B cell (primary cell): ENCODE measurements around the gene CMPK2. TPM values are rescaled to one million over a fixed set of nuclear protein-coding genes. Genes with fewer than 3 reads are reported as not detected.
"Not testable (repeated sequence)": the region's sequence is repeated elsewhere in the genome, so short reads cannot be mapped to it uniquely, and the experiment has no call there.

Experiments
- ATAC-seq: fragments of 200-7000 bp; cut with Tn5 transposase; one replicate; pipeline ENCODE4 v1.10.0; 2021; ENCODE audit warnings: low read depth, mild to moderate bottlenecking, moderate number of reproducible peaks, moderate library complexity
- CTCF ChIA-PET: fragments of 350-600 bp; sonication (Branson Sonifier 250); formaldehyde crosslinking; loops from one replicate; lab custom pipeline; 2021; ENCODE audit warnings: antibody characterized with exemption, inconsistent platforms; lab: Charles Lee
- POLR2A ChIA-PET: fragments of 350-600 bp; sonication (Branson Sonifier 250); formaldehyde crosslinking; loops from one replicate; lab custom pipeline; 2021; ENCODE audit warnings: antibody characterized with exemption; lab: Charles Lee
- DNase-seq: peaks from one replicate; pipeline ENCODE4 v3.0.0; 2013
- H2AFZ ChIP-seq: 2 replicates; pipeline ENCODE4 v1.6.1; 2012; ENCODE audit warnings: mild to moderate bottlenecking, low read depth, low read length; ENCODE audit not compliant: insufficient read depth, poor library complexity, severe bottlenecking
- H3K27ac ChIP-seq, 2 donors: 1 replicate in 1 of 2; 2 replicates in 1 of 2; pipeline ENCODE4 v1.5.1; 2012 to 2013; ENCODE audit warnings: low read length in 2 of 2, mild to moderate bottlenecking in 2 of 2, moderate library complexity in 1 of 2
- H3K27me3 ChIP-seq, 4 experiments: fragments of 200-600 bp in 1 of 4; sonication (generic) in 1 of 4; replicated peaks in 1 of 4; 1 replicate in 2 of 4; 2 replicates in 2 of 4; pipeline versions ENCODE4 v1.6.1 to v1.7.0; 2013 to 2016; ENCODE audit warnings: low read length in 3 of 4, mild to moderate bottlenecking in 2 of 4, mixed read lengths in 1 of 4, moderate library complexity in 1 of 4; ENCODE audit not compliant: insufficient read depth in 4 of 4, control insufficient read depth in 3 of 4; ENCODE audit errors: control extremely low read depth in 1 of 4
- H3K36me3 ChIP-seq, 2 experiments: replicated peaks in 1 of 2; 1 replicate in 1 of 2; 2 replicates in 1 of 2; pipeline versions ENCODE4 v1.6.1 to v1.7.1; 2013; ENCODE audit warnings: low read length in 1 of 2; ENCODE audit not compliant: insufficient read depth in 2 of 2, control insufficient read depth in 1 of 2; ENCODE audit errors: control extremely low read depth in 1 of 2, extremely low read depth in 1 of 2
- H3K4me1 ChIP-seq, 2 donors: fragments of 200-600 bp in 1 of 2; sonication (generic) in 1 of 2; 1 replicate in 1 of 2; 2 replicates in 1 of 2; pipeline versions ENCODE4 v1.5.1 to v1.6.1; 2013 to 2017; ENCODE audit warnings: low read length in 2 of 2; ENCODE audit not compliant: control insufficient read depth in 2 of 2, insufficient read depth in 2 of 2
- H3K4me2 ChIP-seq: replicated peaks from 2 replicates; pipeline ENCODE3; 2012; ENCODE audit warnings: mild to moderate bottlenecking, low read depth, low read length; ENCODE audit not compliant: poor library complexity, severe bottlenecking
- H3K4me3 ChIP-seq, 5 experiments: fragments of 200-600 bp in 1 of 5; sonication (generic) in 1 of 5; 1 replicate in 3 of 5; 2 replicates in 2 of 5; pipeline versions ENCODE4 v1.5.1 to v1.7.0; 2011 to 2016; ENCODE audit warnings: low read length in 4 of 5, mild to moderate bottlenecking in 4 of 5, low read depth in 2 of 5, control low read depth in 1 of 5, moderate library complexity in 1 of 5; ENCODE audit not compliant: insufficient read depth in 1 of 5; ENCODE audit errors: control extremely low read depth in 1 of 5, extremely low read depth in 1 of 5
- H3K79me2 ChIP-seq: fragments of 200-600 bp; sonication (generic); one replicate; pipeline ENCODE4 v1.6.0; 2016; ENCODE audit warnings: low read length; ENCODE audit not compliant: control insufficient read depth, insufficient read depth
- H3K9ac ChIP-seq: fragments of 200-600 bp; sonication (generic); 2 replicates; pipeline ENCODE4 v1.6.1; 2017; ENCODE audit warnings: mild to moderate bottlenecking, low read length, moderate library complexity
- H3K9me3 ChIP-seq, 3 donors: one replicate each; pipeline versions ENCODE4 v1.6.1 to v1.7.1; 2013; ENCODE audit warnings: low read length in 2 of 3; ENCODE audit not compliant: control insufficient read depth in 2 of 3, insufficient read depth in 1 of 3; ENCODE audit errors: control extremely low read depth in 1 of 3
- H4K20me1 ChIP-seq: 2 replicates; pipeline ENCODE4 v1.6.0; 2012; ENCODE audit warnings: mild to moderate bottlenecking, low read length; ENCODE audit not compliant: insufficient read depth, control insufficient read depth, poor library complexity, severe bottlenecking
- H3K27ac Mint-ChIP-seq: one replicate; pipeline ENCODE4 v1.8.0; 2021; ENCODE audit warnings: mixed read lengths
- H3K27me3 Mint-ChIP-seq: one replicate; pipeline ENCODE4 v1.8.0; 2021; ENCODE audit warnings: mixed read lengths
- H3K4me1 Mint-ChIP-seq: one replicate; pipeline ENCODE4 v1.8.0; 2021; ENCODE audit warnings: mixed read lengths
- H3K4me3 Mint-ChIP-seq: one replicate; pipeline ENCODE4 v1.8.0; 2021; ENCODE audit warnings: mixed read lengths
- H3K9me3 Mint-ChIP-seq: one replicate; pipeline ENCODE4 v1.8.0; 2022; ENCODE audit warnings: mixed read lengths; ENCODE audit not compliant: insufficient read depth
- CTCF ChIP-seq: fragments of 200-600 bp; IDR thresholded peaks from one replicate; pipeline ENCODE4 v1.8.0; 2022; ENCODE audit warnings: antibody characterized with exemption, mild to moderate bottlenecking
- EZH2 ChIP-seq: IDR thresholded peaks from 2 replicates; pipeline ENCODE4 v1.6.1; 2012; ENCODE audit warnings: borderline replicate concordance, low read depth, mild to moderate bottlenecking, moderate library complexity, low read length; ENCODE audit not compliant: insufficient read depth, poor library complexity, severe bottlenecking
- WGBS: methylation state at CpG from one replicate; pipeline ENCODE4 v1.1.5; 2013; ENCODE audit warnings: missing lambda C conversion rate; ENCODE audit not compliant: insufficient coverage; 5-methylcytosine and 5-hydroxymethylcytosine counted together
- intact Hi-C: fragments of 100-400 bp; cut with micrococcal nuclease; formaldehyde crosslinking; loops from one replicate; pipeline ENCODE4 v1.10.0; 2022
- polyA plus RNA-seq: library from polyadenylated mRNA; depleted of rRNA; stranded (reverse); fragments of >200 nt; gene quantifications from 2 replicates; pipeline ENCODE4 v1.2.3, GENCODE V29; 2012
- total RNA-seq, 2 donors: library from RNA; stranded (reverse); fragments of 120-200 nt in 1 of 2; gene quantifications; 1 replicate in 1 of 2; 2 replicates in 1 of 2; pipeline versions ENCODE4 v1.2.3 to v1.2.4, GENCODE V29; 2013 to 2022

The CMPK2 gene
- total and polyA plus RNA-seq, 2 donors (not counting 1 experiment from before 2014, with no cell fraction given), result 1.2 to 2.9 TPM

- WGBS, result 100% methylated on average over 1 of the region's 3 CpGs
- H3K79me2 ChIP-seq, result no peaks in the 10 kb centered on the region
- no peaks in the 10 kb centered on the region for H4K20me1 ChIP-seq
- ATAC-seq (no peak), DNase-seq (no peak)
- no peak overlapping the region for H3K4me3 ChIP-seq
- ChIA-PET CTCF (no interaction called here), POLR2A (no interaction called here)
- peaks cover 3 to 7% of the 10 kb centered on the region in 2 donors for H3K4me1 ChIP-seq
- H3K9me3 ChIP-seq, result peaks cover 0 to 14% (median 9%) of the 10 kb centered on the region in 3 donors
- H3K4me3 Mint-ChIP-seq, result no peak overlapping the region
- H2AFZ ChIP-seq, result no peak overlapping the region
- H3K4me2 ChIP-seq, result no peak overlapping the region
- TF ChIP-seq CTCF (no peak), EZH2 (no peak)
- H3K36me3 ChIP-seq, result no peaks in the 10 kb centered on the region
- no peak overlapping the region for H3K9ac ChIP-seq
- H3K27ac ChIP-seq, result no peak overlapping the region
- intact Hi-C loops, result no loop called here
- no peaks in the 10 kb centered on the region for H3K27me3 ChIP-seq
- H3K27ac Mint-ChIP-seq, result no peak overlapping the region
- peaks cover 6% of the 10 kb centered on the region for H3K4me1 Mint-ChIP-seq
- no peaks in the 10 kb centered on the region for H3K27me3 Mint-ChIP-seq
- H3K9me3 Mint-ChIP-seq, result peaks cover 13% of the 10 kb centered on the region
These were observed 5.4 kb downstream of the CMPK2 start for GRCh38 chr2:6860296-6860695.

DNA sequence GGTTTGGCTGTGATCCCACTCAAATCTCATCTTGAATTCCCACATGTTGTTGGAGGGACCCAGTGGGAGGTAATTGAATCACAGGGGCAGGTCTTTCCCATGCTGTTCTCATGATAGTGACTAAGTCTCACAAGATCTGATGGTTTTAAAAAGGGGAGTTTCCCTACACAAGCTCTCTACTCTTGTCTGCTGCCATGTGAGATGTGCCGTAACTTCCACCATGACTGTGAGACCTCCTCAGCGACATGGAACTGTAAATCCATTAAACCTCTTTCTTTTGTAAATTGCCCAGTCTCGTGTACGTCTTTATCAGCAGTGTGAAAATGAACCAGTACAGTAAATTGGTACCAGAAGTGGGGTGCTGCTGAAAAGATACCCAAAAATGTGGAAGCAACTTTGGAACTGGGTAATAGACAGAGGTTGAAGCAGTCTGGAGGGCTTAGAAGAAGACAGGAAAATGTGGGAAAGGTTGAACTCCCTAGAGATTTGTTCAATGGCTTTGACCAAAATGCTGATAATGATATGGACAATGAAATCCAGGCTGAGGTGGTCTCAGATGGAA lies 7.2 kb downstream of the CMPK2 start:
- DNase-seq, CTCF ChIA-PET, H4K20me1 ChIP-seq, H3K4me3 ChIP-seq, H3K4me2 ChIP-seq, H3K4me1 Mint-ChIP-seq, H3K4me3 Mint-ChIP-seq, H3K9ac ChIP-seq, H3K27me3 Mint-ChIP-seq, H3K27me3 ChIP-seq, intact Hi-C loops, POLR2A ChIA-PET, H3K27ac ChIP-seq, H2AFZ ChIP-seq, H3K79me2 ChIP-seq, H3K27ac Mint-ChIP-seq, ATAC-seq, H3K4me1 ChIP-seq, H3K36me3 ChIP-seq: not testable (repeated sequence)
- H3K9me3 Mint-ChIP-seq, result peaks cover 13% of the 10 kb centered on the region
- H3K9me3 ChIP-seq, result peaks cover 0 to 14% (median 9%) of the 10 kb centered on the region in 3 donors
- no CpG with 5 or more reads among the region's 4 CpGs for WGBS
